ENCODE results near the gene ASB16. TPM values are rescaled to one million over a fixed set of nuclear protein-coding genes. Genes with fewer than 3 reads are reported as not detected.

ASB16 gene
- total and polyA plus RNA-seq, 9 of the 15 experiments (the other 6 are each of a cell fraction or from before 2014, with no cell fraction given): 0.03 to 0.07 TPM; not detected in 7

- TF ChIP-seq PRPF4 (IDR thresholded peaks at IDR 0.05; ENCODE audit: insufficient read depth, low read depth, low read length, poor library complexity, severe bottlenecking): no peak
- TF ChIP-seq NUFIP1 (IDR thresholded peaks at IDR 0.05; ENCODE audit: partially characterized antibody): no peak
- TF ChIP-seq ARID4B (CRISPR knock-in tag; IDR thresholded peaks at IDR 0.05): peak; percentile 38; the same call in 1 of the 2 replicates
- TF ChIP-seq BRD4 (IDR thresholded peaks at IDR 0.05): 0 out of 2 replicates have a peak, but pooled peaks have one; percentile 45
- no peak for TF ChIP-seq TFAM (CRISPR knock-in tag; conservative IDR thresholded peaks at IDR 0.05)
- peak; percentile 66 for TF ChIP-seq KDM5B (IDR thresholded peaks at IDR 0.05; ENCODE audit: insufficient replicate concordance, low read depth, low read length)
- peak; percentile 49; the same call in 1 of the 2 replicates for TF ChIP-seq ZNF592 (IDR thresholded peaks at IDR 0.05)
- TF ChIP-seq MTA3 (IDR thresholded peaks at IDR 0.05; ENCODE audit: borderline replicate concordance): peak; percentile 73
- TF ChIP-seq TAF7 (tag; IDR thresholded peaks at IDR 0.05): no peak
- TF ChIP-seq ZBTB9 (CRISPR knock-in tag; IDR thresholded peaks at IDR 0.05): 0 out of 2 replicates have a peak, but pooled peaks have one; percentile 62
- no peak for TF ChIP-seq SRSF9 (IDR thresholded peaks at IDR 0.05; ENCODE audit: borderline replicate concordance, low read depth, low read length)
- no peak for TF ChIP-seq MYNN (IDR thresholded peaks at IDR 0.05)
- no peak for TF ChIP-seq MYNN (CRISPR knock-in tag; IDR thresholded peaks at IDR 0.05)
- TF ChIP-seq LARP7 (IDR thresholded peaks at IDR 0.05): no peak
- TF ChIP-seq RUNX1 (IDR thresholded peaks at IDR 0.05; ENCODE audit: low read depth): no peak
- TF ChIP-seq PHF21A (IDR thresholded peaks at IDR 0.05; ENCODE audit: borderline replicate concordance, low read depth): no peak
- no peak for TF ChIP-seq DIDO1 (tag; IDR thresholded peaks at IDR 0.05; ENCODE audit: low read depth)
These were observed 48.7 kb downstream of the ASB16 start (continued) for GRCh38 chr17:44219108-44219615.
